Measurements from ENCODE around the gene CCNK. TPM values are rescaled to one million over a fixed set of nuclear protein-coding genes. Genes with fewer than 3 reads are reported as not detected.
A peak's percentile ranks its signal among the peaks of the same experiment; 100 is the strongest.

Gene CCNK
- 76.9 and 80.1 TPM in 2 replicates for total RNA-seq (2021)
- long read RNA-seq, partial matches to known transcripts = 1 of 19 reads
- long read RNA-seq, other reads (novel, unspliced or antisense) = 17 of 19 reads

GRCh38 chr14:99480917-99481744 lies at the start of gene CCNK:
Gene CCNK, plus strand, starts transcription at chr14:99481409. Its CDS starts 11,269 bp downstream, at chr14:99492678.
- no peak within 1 kb of the TSS for H3T11ph ChIP-seq (ENCODE audit: low read length)
- H2BK120ac ChIP-seq (ENCODE audit: low read depth, low read length, poor library complexity, severe bottlenecking) = no peak within 1 kb of the TSS
- H3K4me3 Mint-ChIP-seq = peak within 1 kb of the TSS; percentile 93 to 98
- H3K23me2 ChIP-seq (ENCODE audit: insufficient read length, low read depth, low read length, poor library complexity, severe bottlenecking) = peaks cover 11% of the 10 kb centered on the region
- peak within 1 kb of the TSS; percentile 95 for H3K9ac ChIP-seq (ENCODE audit: extremely low read depth, insufficient read length, low read length)
- H2AFZ ChIP-seq (ENCODE audit: low read length) = no peak within 1 kb of the TSS
- TF ChIP-seq, protein P1, sequence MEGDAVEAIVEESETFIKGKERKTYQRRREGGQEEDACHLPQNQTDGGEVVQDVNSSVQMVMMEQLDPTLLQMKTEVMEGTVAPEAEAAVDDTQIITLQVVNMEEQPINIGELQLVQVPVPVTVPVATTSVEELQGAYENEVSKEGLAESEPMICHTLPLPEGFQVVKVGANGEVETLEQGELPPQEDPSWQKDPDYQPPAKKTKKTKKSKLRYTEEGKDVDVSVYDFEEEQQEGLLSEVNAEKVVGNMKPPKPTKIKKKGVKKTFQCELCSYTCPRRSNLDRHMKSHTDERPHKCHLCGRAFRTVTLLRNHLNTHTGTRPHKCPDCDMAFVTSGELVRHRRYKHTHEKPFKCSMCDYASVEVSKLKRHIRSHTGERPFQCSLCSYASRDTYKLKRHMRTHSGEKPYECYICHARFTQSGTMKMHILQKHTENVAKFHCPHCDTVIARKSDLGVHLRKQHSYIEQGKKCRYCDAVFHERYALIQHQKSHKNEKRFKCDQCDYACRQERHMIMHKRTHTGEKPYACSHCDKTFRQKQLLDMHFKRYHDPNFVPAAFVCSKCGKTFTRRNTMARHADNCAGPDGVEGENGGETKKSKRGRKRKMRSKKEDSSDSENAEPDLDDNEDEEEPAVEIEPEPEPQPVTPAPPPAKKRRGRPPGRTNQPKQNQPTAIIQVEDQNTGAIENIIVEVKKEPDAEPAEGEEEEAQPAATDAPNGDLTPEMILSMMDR (conservative IDR thresholded peaks at IDR 0.05) = no peak
- H3K4me2 ChIP-seq (ENCODE audit: insufficient read depth, insufficient read length, low read length) = peak within 1 kb of the TSS; percentile 99
- no peaks in the 10 kb centered on the region for H3K27me3 ChIP-seq (ENCODE audit: insufficient read depth, low read length)
- peak within 1 kb of the TSS; percentile 93 for H3K18ac ChIP-seq (ENCODE audit: insufficient read length, low read depth, low read length)
- peak within 1 kb of the TSS; percentile 48 for H3K27ac ChIP-seq (ENCODE audit: insufficient read length, low read depth, low read length)
- no peaks in the 10 kb centered on the region for H3K36me3 Mint-ChIP-seq (ENCODE audit: insufficient read depth in 1 of 3, low read depth in 3 of 3)
- H3K4ac ChIP-seq (ENCODE audit: low read depth, low read length) = no peak within 1 kb of the TSS; the same call in 1 of the 2 replicates
- H3K23ac ChIP-seq (ENCODE audit: insufficient read length, low read depth, low read length) = no peak within 1 kb of the TSS
- peak; percentile 100 for DNase-seq
- H2AK5ac ChIP-seq (ENCODE audit: insufficient read length, low read length) = no peak within 1 kb of the TSS
- peaks cover 9% of the 10 kb centered on the region for H3K79me1 ChIP-seq (ENCODE audit: insufficient read depth, low read depth, low read length, poor library complexity, severe bottlenecking)
- H3K4me1 ChIP-seq (ENCODE audit: insufficient read depth, low read length) = 0 out of 2 replicates have a peak, but pooled peaks cover 2% of the 10 kb centered on the region
- H3K9me3 Mint-ChIP-seq = no peaks in the 10 kb centered on the region
- peaks cover 49% of the 10 kb centered on the region; the same call in 1 of the 2 replicates for H3K79me2 ChIP-seq (ENCODE audit: insufficient read depth, low read length)
- H2BK12ac ChIP-seq (ENCODE audit: insufficient read length, low read depth, low read length) = no peak within 1 kb of the TSS
- H2BK20ac ChIP-seq (ENCODE audit: low read depth, low read length, poor library complexity, severe bottlenecking) = no peak within 1 kb of the TSS
- peak within 1 kb of the TSS; percentile 95 for H3K14ac ChIP-seq (ENCODE audit: insufficient read depth, low read length)
- no peak within 1 kb of the TSS for H2BK5ac ChIP-seq (ENCODE audit: insufficient read length, low read length)
- H4K8ac ChIP-seq (replicated peaks; ENCODE audit: insufficient read length, low read depth, low read length) = no peak within 1 kb of the TSS
- no peaks in the 10 kb centered on the region for H4K20me1 ChIP-seq (ENCODE audit: control insufficient read depth, insufficient read depth, insufficient read length)
- no peak within 1 kb of the TSS for H3K56ac ChIP-seq (ENCODE audit: insufficient read length, low read depth, low read length)
- H4K91ac ChIP-seq (ENCODE audit: insufficient read length, low read depth, low read length) = no peak within 1 kb of the TSS
- H3K27me3 Mint-ChIP-seq (ENCODE audit: low read depth) = no peaks in the 10 kb centered on the region
- H2BK15ac ChIP-seq (ENCODE audit: low read depth, low read length) = no peak within 1 kb of the TSS
- peak within 1 kb of the TSS; percentile 96 to 99 (median 98) for H3K27ac Mint-ChIP-seq
- no peak within 1 kb of the TSS for H4K5ac ChIP-seq (ENCODE audit: insufficient read length, low read depth, low read length)
- no peaks in the 10 kb centered on the region for H3K9me3 ChIP-seq (ENCODE audit: control insufficient read depth, low read depth, low read length)
- no CpG with 5 or more reads among the region's 82 CpGs for WGBS (ENCODE audit: extremely low coverage, insufficient read length, low lambda C conversion rate)
- peaks cover 17 to 25% of the 10 kb centered on the region in 2 experiments for H3K4me1 Mint-ChIP-seq
